Measurements from ENCODE around the gene LHFPL6.

The LHFPL6 gene

GRCh38 chr13:39315796-39316195, 287.2 kb downstream of the LHFPL6 start:
- Histone ChIP-seq H3K27me3 (no peaks in the 10 kb centered on the region), H3K27ac (no peak overlapping the region), H3K4me1 (ENCODE audit: control insufficient read depth in 1 of 2, insufficient read depth in 1 of 2, low read depth in 1 of 2, low read length in 1 of 2) (no peaks in the 10 kb centered on the region), H3K4me3 (ENCODE audit: low read depth in 1 of 2, low read length in 1 of 2) (no peak overlapping the region), H3K36me3 (no peaks in the 10 kb centered on the region), H3K9me3 (no peaks in the 10 kb centered on the region)
- no peak for TF ChIP-seq CTCF (IDR thresholded peaks at IDR 0.05)

- no peaks in the 10 kb centered on the region for H3K4me1 ChIP-seq (ENCODE audit: control insufficient read depth in 1 of 2, insufficient read depth in 1 of 2, low read depth in 1 of 2, low read length in 1 of 2)
- no peak overlapping the region for H3K4me3 ChIP-seq (ENCODE audit: low read depth in 1 of 2, low read length in 1 of 2)
- TF ChIP-seq CTCF (IDR thresholded peaks at IDR 0.05) = no peak
- no peak overlapping the region for H3K27ac ChIP-seq
- H3K36me3 ChIP-seq = no peaks in the 10 kb centered on the region
- no peaks in the 10 kb centered on the region for H3K27me3 ChIP-seq
- no peaks in the 10 kb centered on the region for H3K9me3 ChIP-seq
These were observed 289.3 kb downstream of the LHFPL6 start for GRCh38 chr13:39313721-39314120.

DNA sequence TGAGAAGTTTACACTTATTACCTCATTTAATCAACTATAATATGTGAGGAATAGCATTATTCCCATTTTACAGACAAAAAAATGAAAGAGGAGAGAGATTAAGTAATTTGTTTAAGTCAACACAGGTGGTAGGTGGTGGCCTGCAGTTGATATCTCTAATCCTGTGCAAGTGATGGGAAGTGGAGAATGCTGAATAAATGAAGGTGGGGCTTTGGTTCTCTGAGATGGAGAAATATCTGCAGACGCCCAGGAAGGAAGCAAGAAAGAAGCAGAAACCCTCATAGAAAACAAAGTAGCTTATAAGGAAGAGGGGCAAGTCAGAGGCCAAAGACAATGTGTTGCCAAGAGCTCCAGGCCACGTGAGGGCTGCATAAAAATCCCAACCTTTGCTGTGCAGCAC, 290.4 kb downstream of the LHFPL6 start:
- no peak for TF ChIP-seq CTCF (IDR thresholded peaks at IDR 0.05)
- H3K4me3 ChIP-seq (ENCODE audit: low read depth in 1 of 2, low read length in 1 of 2) = no peak overlapping the region
- no peaks in the 10 kb centered on the region for H3K4me1 ChIP-seq (ENCODE audit: control insufficient read depth in 1 of 2, insufficient read depth in 1 of 2, low read depth in 1 of 2, low read length in 1 of 2)
- no peaks in the 10 kb centered on the region for H3K27me3 ChIP-seq
- no peak overlapping the region for H3K27ac ChIP-seq
- no peaks in the 10 kb centered on the region for H3K36me3 ChIP-seq
- no peaks in the 10 kb centered on the region for H3K9me3 ChIP-seq

DNA sequence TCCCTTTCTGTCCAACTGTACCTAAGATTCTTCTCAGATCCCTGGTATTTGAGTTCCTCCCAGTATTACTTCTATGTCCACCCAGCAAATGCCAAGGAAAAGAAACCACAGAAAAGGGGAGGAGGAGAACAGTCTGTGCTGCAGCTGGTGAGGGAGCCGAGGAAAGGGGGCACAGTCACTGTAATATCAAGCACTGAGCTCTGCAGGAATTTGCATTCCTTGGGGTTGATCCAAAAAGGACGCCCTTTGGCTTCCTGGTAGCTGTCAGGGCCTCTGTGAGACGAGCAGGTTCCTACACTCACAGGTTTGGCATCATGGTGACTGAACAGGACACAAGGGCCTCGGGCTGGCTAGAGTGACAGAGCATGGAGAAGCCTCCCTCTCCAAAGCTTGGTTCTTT, 291.4 kb downstream of the LHFPL6 start:
- TF ChIP-seq CTCF (IDR thresholded peaks at IDR 0.05) = no peak
- Histone ChIP-seq H3K4me3 (ENCODE audit: low read depth in 1 of 2, low read length in 1 of 2) (no peak overlapping the region), H3K27me3 (no peaks in the 10 kb centered on the region), H3K27ac (no peak overlapping the region), H3K4me1 (ENCODE audit: control insufficient read depth in 1 of 2, insufficient read depth in 1 of 2, low read depth in 1 of 2, low read length in 1 of 2) (no peaks in the 10 kb centered on the region), H3K9me3 (no peaks in the 10 kb centered on the region), H3K36me3 (no peaks in the 10 kb centered on the region)

- H3K27me3 ChIP-seq = no peaks in the 10 kb centered on the region
These were observed 292.0 kb downstream of the LHFPL6 start for GRCh38 chr13:39310961-39311360.

More at GRCh38 chr13:39310961-39311360, 292.0 kb downstream of the LHFPL6 start:
- Histone ChIP-seq H3K9me3 (no peaks in the 10 kb centered on the region), H3K4me3 (ENCODE audit: low read depth in 1 of 2, low read length in 1 of 2) (no peak overlapping the region), H3K36me3 (no peaks in the 10 kb centered on the region), H3K27ac (no peak overlapping the region), H3K4me1 (ENCODE audit: control insufficient read depth in 1 of 2, insufficient read depth in 1 of 2, low read depth in 1 of 2, low read length in 1 of 2) (no peaks in the 10 kb centered on the region)
- TF ChIP-seq CTCF (IDR thresholded peaks at IDR 0.05) = no peak
